ENCODE results near the gene HLF. TPM values are rescaled to one million over a fixed set of nuclear protein-coding genes. Genes with fewer than 3 reads are reported as not detected.

HLF gene
- total RNA-seq, 1 experiment from 2014 or later, result 1.5 TPM

DNA sequence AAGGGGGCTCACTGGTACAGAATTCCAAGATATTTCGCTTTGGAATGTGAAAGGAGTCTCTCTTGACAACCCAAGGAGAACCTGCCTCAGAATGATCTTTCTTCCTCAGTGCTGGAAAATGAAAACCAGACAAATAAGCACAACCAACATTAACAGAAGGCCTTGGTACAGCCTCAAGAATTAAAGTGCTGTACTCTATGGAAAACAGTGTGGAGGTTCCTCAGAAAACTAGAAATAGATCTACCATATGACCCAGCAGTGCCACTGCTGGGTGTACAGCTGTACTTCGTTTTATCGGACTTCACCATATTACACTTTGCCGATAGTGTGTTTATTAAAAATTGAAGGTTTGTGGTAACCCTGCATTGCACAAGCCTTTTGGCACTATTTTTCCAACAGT lies 25.2 kb downstream of the HLF start:
- Histone ChIP-seq H3K4me3 (replicated peaks in 1 of 2; ENCODE audit: low read depth in 1 of 2, low read length in 2 of 2) (no peak overlapping the region), H3K27ac (ENCODE audit: low read depth, low read length) (no peak overlapping the region), H3K36me3 (ENCODE audit: control insufficient read depth in 1 of 2, insufficient read depth in 2 of 2, low read length in 2 of 2) (no peaks in the 10 kb centered on the region), H3K9ac (ENCODE audit: low read length) (no peak overlapping the region), H3K9me2 (ENCODE audit: insufficient read depth) (no peaks in the 10 kb centered on the region), H4K20me1 (ENCODE audit: insufficient read depth) (no peaks in the 10 kb centered on the region), H3K9me3 (ENCODE audit: control insufficient read depth in 1 of 2, insufficient read depth in 1 of 2, low read depth in 1 of 2, low read length in 2 of 2) (no peaks in the 10 kb centered on the region), H3K79me2 (ENCODE audit: insufficient read depth, low read length) (no peaks in the 10 kb centered on the region), H3K4me2 (ENCODE audit: low read length) (no peak overlapping the region), H2AFZ (ENCODE audit: low read depth, low read length, poor library complexity, severe bottlenecking) (no peak overlapping the region), H3K4me1 (ENCODE audit: control insufficient read depth in 1 of 2, insufficient read depth in 2 of 2, low read length in 2 of 2) (peaks cover 10 to 24% of the 10 kb centered on the region in 2 experiments), H3K27me3 (ENCODE audit: insufficient read depth, low read length) (no peaks in the 10 kb centered on the region)
- DNase-seq (ENCODE audit: low read depth, low spot score) (no peak), ATAC-seq (no peak)
- RAD21 ChIA-PET (ENCODE audit: low non-redundant PET in 1 of 2, low total read pairs in 2 of 2, uncharacterized antibody in 2 of 2, unreplicated experiment in 2 of 2), result no interaction called here
- BruUV-seq (replicated peaks), result no TSS peak
- TF ChIP-seq JUND (IDR thresholded peaks at IDR 0.05) (no peak), YY1 (IDR thresholded peaks at IDR 0.05; ENCODE audit: extremely low read depth, insufficient replicate concordance, low read depth, low read length) (no peak), CTCF (IDR thresholded peaks at IDR 0.05 in 2 of 3, conservative IDR thresholded peaks at IDR 0.05 in 1 of 3; ENCODE audit: borderline replicate concordance in 1 of 3, insufficient read depth in 1 of 3, low read depth in 2 of 3, low read length in 2 of 3) (no peak), POLR2AphosphoS5 (IDR thresholded peaks at IDR 0.05; ENCODE audit: low read depth, low read length) (no peak), EZH2 (IDR thresholded peaks at IDR 0.05) (no peak), EZH2phosphoT487 (IDR thresholded peaks at IDR 0.05; ENCODE audit: borderline replicate concordance) (no peak), CBX3 (IDR thresholded peaks at IDR 0.05; ENCODE audit: low read depth) (no peak)
- CTCF ChIA-PET, result interaction anchor here (1.1 kb wide), 1 partner anchor 284 kb away, joined by 3 read pairs; no protein-coding TSS in a partner anchor
- intact Hi-C loops (cut with micrococcal nuclease), result no loop called here
- POLR2A ChIA-PET, result no interaction called here

GRCh38 chr17:55290492-55291113 lies 25.8 kb downstream of the HLF start:
- no peaks in the 10 kb centered on the region for H4K20me1 ChIP-seq (ENCODE audit: insufficient read depth)
- H3K36me3 ChIP-seq (ENCODE audit: control insufficient read depth in 1 of 2, insufficient read depth in 2 of 2, low read length in 2 of 2), result no peaks in the 10 kb centered on the region
- no peak overlapping the region for H3K4me2 ChIP-seq (ENCODE audit: low read length)
- H3K4me1 ChIP-seq (ENCODE audit: control insufficient read depth in 1 of 2, insufficient read depth in 2 of 2, low read length in 2 of 2), result peaks cover 10 to 21% of the 10 kb centered on the region in 2 experiments
- H3K4me3 ChIP-seq (replicated peaks in 1 of 2; ENCODE audit: low read depth in 1 of 2, low read length in 2 of 2), result no peak overlapping the region
- H3K27ac ChIP-seq (ENCODE audit: low read depth, low read length), result no peak overlapping the region
- H3K9ac ChIP-seq (ENCODE audit: low read length), result no peak overlapping the region
- no peaks in the 10 kb centered on the region for H3K9me2 ChIP-seq (ENCODE audit: insufficient read depth)
- no peak for ATAC-seq
- no TSS peak for BruUV-seq (replicated peaks)
- CTCF ChIA-PET, result interaction anchor here (1.1 kb wide), 1 partner anchor 285 kb away, joined by 3 read pairs; no protein-coding TSS in a partner anchor
- POLR2A ChIA-PET, result no interaction called here
- H3K27me3 ChIP-seq (ENCODE audit: insufficient read depth, low read length), result no peaks in the 10 kb centered on the region
- no peak for DNase-seq (ENCODE audit: low read depth, low spot score)
- H3K79me2 ChIP-seq (ENCODE audit: insufficient read depth, low read length), result no peaks in the 10 kb centered on the region
- RAD21 ChIA-PET (ENCODE audit: low non-redundant PET in 1 of 2, low total read pairs in 2 of 2, uncharacterized antibody in 2 of 2, unreplicated experiment in 2 of 2), result no interaction called here
- no peaks in the 10 kb centered on the region for H3K9me3 ChIP-seq (ENCODE audit: control insufficient read depth in 1 of 2, insufficient read depth in 1 of 2, low read depth in 1 of 2, low read length in 2 of 2)
- intact Hi-C loops (cut with micrococcal nuclease), result no loop called here
- H2AFZ ChIP-seq (ENCODE audit: low read depth, low read length, poor library complexity, severe bottlenecking), result no peak overlapping the region
- no peak for TF ChIP-seq ELF1 (IDR thresholded peaks at IDR 0.05; ENCODE audit: borderline replicate concordance, low read depth)
- no peak for TF ChIP-seq SIN3A (IDR thresholded peaks at IDR 0.05; ENCODE audit: low read depth)
- TF ChIP-seq, protein P1, sequence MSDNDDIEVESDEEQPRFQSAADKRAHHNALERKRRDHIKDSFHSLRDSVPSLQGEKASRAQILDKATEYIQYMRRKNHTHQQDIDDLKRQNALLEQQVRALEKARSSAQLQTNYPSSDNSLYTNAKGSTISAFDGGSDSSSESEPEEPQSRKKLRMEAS (IDR thresholded peaks at IDR 0.05), result no peak
- no peak for TF ChIP-seq EZH2phosphoT487 (IDR thresholded peaks at IDR 0.05; ENCODE audit: borderline replicate concordance)
- no peak for TF ChIP-seq POLR2A (IDR thresholded peaks at IDR 0.05; ENCODE audit: borderline replicate concordance, extremely low read depth, insufficient read depth, insufficient read length)
- TF ChIP-seq ZFX (IDR thresholded peaks at IDR 0.05), result no peak
- no peak for TF ChIP-seq SRF (IDR thresholded peaks at IDR 0.05; ENCODE audit: low read depth)
- TF ChIP-seq TCF7L2 (IDR thresholded peaks at IDR 0.05; ENCODE audit: borderline replicate concordance, extremely low read depth, insufficient read depth, insufficient read length), result no peak
- TF ChIP-seq POLR2AphosphoS5 (IDR thresholded peaks at IDR 0.05; ENCODE audit: low read depth, low read length), result no peak
- TF ChIP-seq REST (IDR thresholded peaks at IDR 0.05; ENCODE audit: low read depth), result no peak

All from HCT116 (cell line).